Measurements from ENCODE around the gene TCTN1. TPM values are rescaled to one million over a fixed set of nuclear protein-coding genes. Genes with fewer than 3 reads are reported as not detected.

TCTN1 gene
- total and polyA plus RNA-seq, 2 of the 13 experiments (the other 11 are each of a cell fraction or from before 2014, with no cell fraction given), result 13.6 to 16.0 TPM

GRCh38 chr12:110667671-110668070 lies 53.7 kb downstream of the TCTN1 start (continued):
- no peak for TF ChIP-seq ZNF407 (CRISPR knock-in tag; IDR thresholded peaks at IDR 0.05; ENCODE audit: not compliant biosample characterization)

GRCh38 chr12:110668480-110669192 lies 54.7 kb downstream of the TCTN1 start:
- intact Hi-C loops (cut with micrococcal nuclease; ENCODE audit: unreplicated experiment), result no loop called here
- in situ Hi-C loops (cut with HindIII; ENCODE audit: extremely low pct_ligation_motif_present, low pct_unique_long_range_greater_than_20kb), result no loop called here
- H3K4me2 ChIP-seq (ENCODE audit: low read depth, low read length), result no peak overlapping the region; the same call in 1 of the 2 replicates
- no peaks in the 10 kb centered on the region for H4K20me1 ChIP-seq (ENCODE audit: insufficient read depth, low read length)
- whole genome bisulfite sequencing (ENCODE audit: low lambda C conversion rate), result 62% methylated on average over 12 of the region's 12 CpGs
- no peak overlapping the region for H3K9ac ChIP-seq (ENCODE audit: insufficient read depth, low read depth, low read length)
- peaks cover 0 to 1% of the 10 kb centered on the region in 2 experiments; a peak in 1 of 5 replicates for H3K27me3 ChIP-seq (ENCODE audit: control insufficient read depth in 1 of 2, insufficient read depth in 2 of 2, low read length in 2 of 2)
- no peaks in the 10 kb centered on the region for H3K36me3 ChIP-seq (replicated peaks in 1 of 2; ENCODE audit: control insufficient read depth in 1 of 2, insufficient read depth in 2 of 2, low read length in 2 of 2)
- no peaks in the 10 kb centered on the region for H3K9me3 ChIP-seq (ENCODE audit: low read length)
- POLR2A ChIA-PET, result no interaction called here
- BruUV-seq (replicated peaks), result no TSS peak
- H3K4me3 ChIP-seq (replicated peaks in 1 of 3; ENCODE audit: insufficient read depth in 1 of 3, low read depth in 2 of 3, low read length in 3 of 3), result no peak overlapping the region
- CTCF ChIA-PET (ENCODE audit: low intra/inter-chr PET ratio, low total read pairs), result no interaction called here
- no peaks in the 10 kb centered on the region for H3K79me2 ChIP-seq (ENCODE audit: insufficient read depth, low read length)
- DNase-seq (ENCODE audit: low spot score), result no peak
- H3K4me1 ChIP-seq (ENCODE audit: insufficient read depth, low read length), result peaks cover 7% of the 10 kb centered on the region
- ATAC-seq, result no peak; the same call in 1 of the 3 replicates
- FAIRE-seq, result no peak
- no peak overlapping the region for H3K27ac ChIP-seq (ENCODE audit: extremely low read length, insufficient read depth, low read length)
- H2AFZ ChIP-seq (ENCODE audit: low read length), result no peak overlapping the region
- TF ChIP-seq MED1 (CRISPR knock-in tag; IDR thresholded peaks at IDR 0.05) (no peak), KDM2A (CRISPR knock-in tag; IDR thresholded peaks at IDR 0.05; ENCODE audit: borderline replicate concordance, low read depth) (no peak), ZNF441 (CRISPR knock-in tag; IDR thresholded peaks at IDR 0.05; ENCODE audit: borderline replicate concordance) (no peak), ARID3A (IDR thresholded peaks at IDR 0.05; ENCODE audit: low read depth, low read length) (no peak), SMC3 (IDR thresholded peaks at IDR 0.05; ENCODE audit: low read length) (no peak)
- TF ChIP-seq, protein P1, sequence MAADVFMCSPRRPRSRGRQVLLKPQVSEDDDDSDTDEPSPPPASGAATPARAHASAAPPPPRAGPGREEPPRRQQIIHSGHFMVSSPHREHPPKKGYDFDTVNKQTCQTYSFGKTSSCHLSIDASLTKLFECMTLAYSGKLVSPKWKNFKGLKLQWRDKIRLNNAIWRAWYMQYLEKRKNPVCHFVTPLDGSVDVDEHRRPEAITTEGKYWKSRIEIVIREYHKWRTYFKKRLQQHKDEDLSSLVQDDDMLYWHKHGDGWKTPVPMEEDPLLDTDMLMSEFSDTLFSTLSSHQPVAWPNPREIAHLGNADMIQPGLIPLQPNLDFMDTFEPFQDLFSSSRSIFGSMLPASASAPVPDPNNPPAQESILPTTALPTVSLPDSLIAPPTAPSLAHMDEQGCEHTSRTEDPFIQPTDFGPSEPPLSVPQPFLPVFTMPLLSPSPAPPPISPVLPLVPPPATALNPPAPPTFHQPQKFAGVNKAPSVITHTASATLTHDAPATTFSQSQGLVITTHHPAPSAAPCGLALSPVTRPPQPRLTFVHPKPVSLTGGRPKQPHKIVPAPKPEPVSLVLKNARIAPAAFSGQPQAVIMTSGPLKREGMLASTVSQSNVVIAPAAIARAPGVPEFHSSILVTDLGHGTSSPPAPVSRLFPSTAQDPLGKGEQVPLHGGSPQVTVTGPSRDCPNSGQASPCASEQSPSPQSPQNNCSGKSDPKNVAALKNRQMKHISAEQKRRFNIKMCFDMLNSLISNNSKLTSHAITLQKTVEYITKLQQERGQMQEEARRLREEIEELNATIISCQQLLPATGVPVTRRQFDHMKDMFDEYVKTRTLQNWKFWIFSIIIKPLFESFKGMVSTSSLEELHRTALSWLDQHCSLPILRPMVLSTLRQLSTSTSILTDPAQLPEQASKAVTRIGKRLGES (CRISPR knock-in tag; IDR thresholded peaks at IDR 0.05; ENCODE audit: borderline replicate concordance), result no peak
- TF ChIP-seq, protein P2, sequence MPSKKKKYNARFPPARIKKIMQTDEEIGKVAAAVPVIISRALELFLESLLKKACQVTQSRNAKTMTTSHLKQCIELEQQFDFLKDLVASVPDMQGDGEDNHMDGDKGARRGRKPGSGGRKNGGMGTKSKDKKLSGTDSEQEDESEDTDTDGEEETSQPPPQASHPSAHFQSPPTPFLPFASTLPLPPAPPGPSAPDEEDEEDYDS (CRISPR knock-in tag; IDR thresholded peaks at IDR 0.05), result no peak
